ENCODE data around the gene CBX2.

Gene CBX2

DNA sequence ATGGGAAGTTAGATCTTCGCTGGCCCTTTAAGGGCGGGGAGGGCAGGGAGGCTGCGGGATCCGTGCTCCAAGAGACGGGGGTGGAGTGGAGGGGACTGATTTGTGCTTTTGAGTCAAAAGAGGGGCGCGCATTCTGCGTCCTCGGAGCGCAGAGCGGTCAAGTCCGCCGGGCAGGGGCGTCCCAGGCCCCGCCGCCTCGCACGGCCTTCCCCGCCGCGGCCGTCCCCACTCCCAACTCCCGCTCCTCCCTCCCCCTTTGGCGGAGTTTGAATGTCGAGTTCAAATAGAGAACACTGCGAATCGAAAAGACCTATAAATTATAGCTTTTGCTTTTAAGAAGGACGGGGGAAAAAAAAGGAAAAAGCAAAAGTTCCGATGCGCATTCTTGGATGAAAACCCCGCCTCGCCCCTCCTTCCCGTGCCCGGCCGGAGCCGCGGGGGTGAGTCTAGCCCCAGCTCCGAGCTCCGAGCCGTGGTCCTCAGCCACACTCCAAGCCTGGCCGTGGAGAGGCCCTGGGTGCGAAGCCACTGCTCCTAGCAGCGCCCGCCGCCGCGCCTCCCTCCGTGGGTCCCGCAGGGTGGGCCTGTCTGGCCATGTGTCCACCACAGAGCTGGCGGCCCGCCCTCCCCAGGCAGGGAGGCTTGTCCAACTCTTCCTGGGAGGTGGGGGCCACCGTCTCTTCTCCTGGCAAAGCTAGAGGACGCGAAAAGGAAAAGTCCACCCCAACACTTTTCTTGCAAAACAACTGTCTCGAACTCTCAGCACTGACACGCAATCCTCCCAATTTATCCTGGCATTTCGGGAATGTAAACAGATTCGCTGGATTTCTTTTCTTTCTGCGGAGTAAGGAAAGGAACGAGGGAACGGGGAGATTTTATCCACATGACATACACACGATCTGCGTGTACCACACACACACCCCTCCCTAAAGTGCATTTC is 15.3 kb downstream of the CBX2 start:
- Histone ChIP-seq H3K27ac (no peak overlapping the region), H3K36me3 (peaks cover 10% of the 10 kb centered on the region), H3K27me3 (peaks cover 72% of the 10 kb centered on the region), H3K9me3 (no peaks in the 10 kb centered on the region), H3K4me3 (ENCODE audit: low read depth in 1 of 2, low read length in 1 of 2) (no peak overlapping the region), H3K4me1 (ENCODE audit: control insufficient read depth in 1 of 2, insufficient read depth in 1 of 2, low read depth in 1 of 2, low read length in 1 of 2) (peaks cover 23 to 45% of the 10 kb centered on the region in 2 experiments)
- TF ChIP-seq, protein P1, sequence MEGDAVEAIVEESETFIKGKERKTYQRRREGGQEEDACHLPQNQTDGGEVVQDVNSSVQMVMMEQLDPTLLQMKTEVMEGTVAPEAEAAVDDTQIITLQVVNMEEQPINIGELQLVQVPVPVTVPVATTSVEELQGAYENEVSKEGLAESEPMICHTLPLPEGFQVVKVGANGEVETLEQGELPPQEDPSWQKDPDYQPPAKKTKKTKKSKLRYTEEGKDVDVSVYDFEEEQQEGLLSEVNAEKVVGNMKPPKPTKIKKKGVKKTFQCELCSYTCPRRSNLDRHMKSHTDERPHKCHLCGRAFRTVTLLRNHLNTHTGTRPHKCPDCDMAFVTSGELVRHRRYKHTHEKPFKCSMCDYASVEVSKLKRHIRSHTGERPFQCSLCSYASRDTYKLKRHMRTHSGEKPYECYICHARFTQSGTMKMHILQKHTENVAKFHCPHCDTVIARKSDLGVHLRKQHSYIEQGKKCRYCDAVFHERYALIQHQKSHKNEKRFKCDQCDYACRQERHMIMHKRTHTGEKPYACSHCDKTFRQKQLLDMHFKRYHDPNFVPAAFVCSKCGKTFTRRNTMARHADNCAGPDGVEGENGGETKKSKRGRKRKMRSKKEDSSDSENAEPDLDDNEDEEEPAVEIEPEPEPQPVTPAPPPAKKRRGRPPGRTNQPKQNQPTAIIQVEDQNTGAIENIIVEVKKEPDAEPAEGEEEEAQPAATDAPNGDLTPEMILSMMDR (IDR thresholded peaks at IDR 0.05), result no peak

DNA sequence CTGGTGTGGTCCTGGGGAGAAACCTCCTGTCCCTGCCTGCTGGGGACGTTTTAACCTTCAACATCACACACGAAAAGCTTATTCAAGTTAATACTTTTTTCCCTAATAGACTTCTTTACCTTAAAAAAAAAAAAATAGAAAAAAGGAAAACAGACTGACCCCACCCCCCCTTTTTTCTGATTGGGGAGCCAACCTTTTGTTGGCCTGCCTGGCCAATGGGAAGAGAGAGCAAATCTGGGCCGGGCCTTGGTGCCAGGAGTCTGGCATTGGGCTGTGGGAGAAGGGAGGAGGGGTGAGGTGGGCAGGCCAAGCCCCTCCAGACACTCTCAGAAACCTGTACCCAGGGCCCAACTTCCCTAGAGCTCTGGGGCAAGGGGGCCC is 16.0 kb downstream of the CBX2 start:
- Histone ChIP-seq H3K36me3 (peaks cover 10% of the 10 kb centered on the region), H3K4me1 (ENCODE audit: control insufficient read depth in 1 of 2, insufficient read depth in 1 of 2, low read depth in 1 of 2, low read length in 1 of 2) (peaks cover 30 to 52% of the 10 kb centered on the region in 2 experiments), H3K9me3 (no peaks in the 10 kb centered on the region), H3K4me3 (ENCODE audit: low read depth in 1 of 2, low read length in 1 of 2) (no peak overlapping the region), H3K27ac (no peak overlapping the region), H3K27me3 (peaks cover 72% of the 10 kb centered on the region)
- TF ChIP-seq, protein P1 (IDR thresholded peaks at IDR 0.05), result no peak

DNA sequence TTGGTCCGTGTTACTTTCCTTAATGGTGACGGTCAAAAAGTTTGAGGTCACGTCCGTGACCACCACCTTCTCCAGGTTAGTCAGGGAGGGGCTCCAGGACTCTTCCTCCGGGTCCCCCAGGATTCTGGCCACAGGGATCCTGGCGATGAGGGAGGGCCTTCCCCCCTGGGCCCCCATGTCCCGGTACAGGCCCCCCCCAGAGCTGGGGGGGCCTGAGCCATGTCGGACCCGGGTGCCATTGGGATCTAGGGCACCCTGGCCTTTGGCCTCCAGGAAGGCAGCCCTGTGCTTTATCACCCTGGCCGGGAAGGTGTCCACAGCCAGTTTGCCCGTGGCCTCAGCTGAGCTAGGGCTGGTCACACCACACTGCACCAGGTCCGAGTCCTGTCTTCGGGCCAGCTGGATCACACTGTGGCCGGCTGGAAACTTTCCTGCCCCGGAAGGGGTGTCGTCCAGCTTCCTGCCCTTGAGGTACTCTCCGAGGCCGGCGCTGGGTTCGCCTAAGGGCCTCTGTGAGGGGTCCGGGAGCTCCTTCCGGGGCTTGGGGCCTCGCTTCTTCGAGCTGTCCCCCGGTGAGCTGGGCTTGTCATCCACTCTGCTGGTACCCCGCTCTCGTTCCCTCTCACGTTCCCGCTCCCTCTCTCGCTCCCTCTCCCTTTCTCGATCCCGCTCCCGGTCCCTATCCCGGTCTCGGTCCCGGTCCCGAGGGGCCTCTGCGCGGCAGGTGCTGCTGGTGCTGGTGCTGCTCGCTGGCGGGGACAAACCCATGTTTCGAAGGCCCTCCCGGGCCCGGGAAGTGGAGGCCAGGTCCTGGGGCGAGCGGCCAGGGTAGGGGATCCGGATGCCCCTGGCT is 16.9 kb downstream of the CBX2 start:
- TF ChIP-seq, protein P1 (IDR thresholded peaks at IDR 0.05), result no peak
- Histone ChIP-seq H3K4me1 (ENCODE audit: control insufficient read depth in 1 of 2, insufficient read depth in 1 of 2, low read depth in 1 of 2, low read length in 1 of 2) (peaks cover 36 to 55% of the 10 kb centered on the region in 2 experiments), H3K4me3 (ENCODE audit: low read depth in 1 of 2, low read length in 1 of 2) (no peak overlapping the region), H3K9me3 (no peaks in the 10 kb centered on the region), H3K27me3 (peaks cover 72% of the 10 kb centered on the region), H3K36me3 (peaks cover 10% of the 10 kb centered on the region), H3K27ac (no peak overlapping the region)

DNA sequence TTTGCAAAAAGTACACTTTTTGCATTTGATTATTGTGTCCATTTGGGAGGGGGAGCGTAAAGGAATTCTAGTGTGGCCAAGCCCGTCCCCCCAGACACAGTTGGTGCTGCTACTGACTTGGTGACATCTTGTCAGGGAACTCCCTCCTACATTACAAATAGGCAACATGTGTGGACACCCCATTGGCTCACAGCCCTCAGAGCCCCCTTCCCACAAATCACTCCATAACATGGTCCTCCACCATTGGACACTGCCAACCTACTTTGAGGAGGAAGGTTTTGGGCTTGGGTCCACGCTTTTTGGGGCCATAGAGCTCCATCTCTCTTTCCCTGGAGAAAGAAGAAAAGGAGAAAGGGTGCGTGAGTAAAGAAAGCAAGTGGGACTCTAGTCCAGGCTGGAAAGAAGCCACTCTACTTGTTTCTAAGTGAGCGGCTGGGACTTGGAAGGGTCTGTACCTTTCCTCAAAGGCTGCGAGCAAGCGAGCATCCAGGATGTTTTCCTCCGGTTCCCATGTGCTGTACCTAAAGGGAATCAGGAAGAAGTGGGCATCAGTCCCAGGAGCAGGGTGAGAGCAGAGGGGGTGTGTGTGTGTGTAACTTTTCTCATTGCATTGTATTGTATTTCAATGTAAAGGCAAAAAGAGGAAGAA is 18.0 kb downstream of the CBX2 start:
- TF ChIP-seq, protein P1 (IDR thresholded peaks at IDR 0.05), result no peak
- H3K9me3 ChIP-seq, result no peaks in the 10 kb centered on the region
- peak overlapping the region; percentile 92 for H3K27ac ChIP-seq
- peaks cover 42 to 57% of the 10 kb centered on the region in 2 experiments for H3K4me1 ChIP-seq (ENCODE audit: control insufficient read depth in 1 of 2, insufficient read depth in 1 of 2, low read depth in 1 of 2, low read length in 1 of 2)
- H3K27me3 ChIP-seq, result peaks cover 72% of the 10 kb centered on the region
- H3K4me3 ChIP-seq (ENCODE audit: low read depth in 1 of 2, low read length in 1 of 2), result peak overlapping the region; percentile 74 to 87
- peaks cover 10% of the 10 kb centered on the region for H3K36me3 ChIP-seq

DNA sequence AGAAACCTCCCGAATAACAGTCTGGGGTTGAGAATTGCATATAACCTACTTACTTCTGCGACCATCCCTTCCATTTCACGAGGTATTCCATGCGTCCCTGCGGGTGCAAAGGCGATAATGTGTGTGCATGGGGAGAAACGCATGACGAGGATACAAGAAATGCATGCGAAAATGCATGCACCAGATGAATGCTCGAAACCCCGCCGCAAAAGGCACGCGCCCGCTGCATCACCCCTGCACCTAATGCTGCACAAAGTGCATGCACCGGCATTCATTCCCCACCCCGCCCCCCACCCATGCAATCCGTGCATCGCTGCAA is 18.5 kb downstream of the CBX2 start:
- H3K9me3 ChIP-seq, result no peaks in the 10 kb centered on the region
- H3K36me3 ChIP-seq, result peaks cover 10% of the 10 kb centered on the region
- peak overlapping the region; percentile 74 to 87 for H3K4me3 ChIP-seq (ENCODE audit: low read depth in 1 of 2, low read length in 1 of 2)
- TF ChIP-seq, protein P1 (IDR thresholded peaks at IDR 0.05), result no peak
- H3K27me3 ChIP-seq, result peaks cover 72% of the 10 kb centered on the region
- peak overlapping the region; percentile 92 for H3K27ac ChIP-seq
- peaks cover 47 to 57% of the 10 kb centered on the region in 2 experiments for H3K4me1 ChIP-seq (ENCODE audit: control insufficient read depth in 1 of 2, insufficient read depth in 1 of 2, low read depth in 1 of 2, low read length in 1 of 2)
